Astrocyte (in vitro differentiated cells and primary cell): Measurements from ENCODE around the gene DNAJB12.
"Not testable (repeated sequence)": the region's sequence is repeated elsewhere in the genome, so short reads cannot be mapped to it uniquely, and the experiment has no call there.

Source experiments
- CTCF ChIP-seq: IDR thresholded peaks from 2 replicates; pipeline ENCODE4 v1.5.1; 2011; ENCODE audit warnings: low read depth, mild to moderate bottlenecking, inconsistent platforms, low read length, moderate library complexity; ENCODE audit not compliant: insufficient read depth
- EZH2 ChIP-seq: IDR thresholded peaks from 2 replicates; pipeline ENCODE4 v1.6.1; 2012; ENCODE audit warnings: mild to moderate bottlenecking, low read length, inconsistent platforms; ENCODE audit not compliant: insufficient read depth

GRCh38 chr10:72325243-72326175, 29.2 kb downstream of the DNAJB12 start:
- not testable (repeated sequence) for TF ChIP-seq CTCF, EZH2
